Dendritic cell treated with granulocyte-macrophage colony-stimulating factor and Interleukin-4, amounts not matched to agents 40 ng/mL and 50 ng/mL, for 4 days (primary cell): ENCODE data around the gene TOX3.

Experiments used
- H3K27ac Mint-ChIP-seq: one replicate; pipeline ENCODE4 v1.8.0; 2022; ENCODE audit warnings: mild to moderate bottlenecking, mixed read lengths
- H3K27me3 Mint-ChIP-seq: one replicate; pipeline ENCODE4 v1.8.0; 2022; ENCODE audit warnings: mild to moderate bottlenecking, mixed read lengths
- H3K36me3 Mint-ChIP-seq: one replicate; pipeline ENCODE4 v1.8.0; 2022; ENCODE audit warnings: low read depth, mixed read lengths
- H3K4me1 Mint-ChIP-seq: one replicate; pipeline ENCODE4 v1.8.0; 2022; ENCODE audit warnings: low read depth, mixed read lengths
- H3K4me3 Mint-ChIP-seq: one replicate; pipeline ENCODE4 v1.8.0; 2022; ENCODE audit warnings: mild to moderate bottlenecking, moderate library complexity, mixed read lengths
- H3K9me3 Mint-ChIP-seq: one replicate; pipeline ENCODE4 v1.8.0; 2022; ENCODE audit warnings: mixed read lengths
- intact Hi-C: fragments of 100-400 bp; cut with micrococcal nuclease; formaldehyde crosslinking; loops from one replicate; pipeline ENCODE4 v1.15.0; 2022

TOX3 gene

GRCh38 chr16:52572656-52573055 lies 25.7 kb upstream of the TOX3 start:
- Mint-ChIP-seq H3K9me3 (peaks cover 13% of the 10 kb centered on the region), H3K27ac (no peak overlapping the region), H3K36me3 (no peaks in the 10 kb centered on the region), H3K27me3 (no peaks in the 10 kb centered on the region), H3K4me3 (no peak overlapping the region), H3K4me1 (peaks cover 9% of the 10 kb centered on the region)
- intact Hi-C loops, result no loop called here

GRCh38 chr16:52570495-52571091 lies 23.6 kb upstream of the TOX3 start:
- H3K36me3 Mint-ChIP-seq, result no peaks in the 10 kb centered on the region
- no peaks in the 10 kb centered on the region for H3K27me3 Mint-ChIP-seq

GRCh38 chr16:52569701-52570100 lies 22.8 kb upstream of the TOX3 start:
- H3K4me1 Mint-ChIP-seq, result peaks cover 9% of the 10 kb centered on the region
- peaks cover 13% of the 10 kb centered on the region for H3K9me3 Mint-ChIP-seq
- H3K4me3 Mint-ChIP-seq, result no peak overlapping the region
- intact Hi-C loops, result no loop called here
- H3K27ac Mint-ChIP-seq, result no peak overlapping the region
- no peaks in the 10 kb centered on the region for H3K27me3 Mint-ChIP-seq
- no peaks in the 10 kb centered on the region for H3K36me3 Mint-ChIP-seq

More at GRCh38 chr16:52570495-52571091, 23.6 kb upstream of the TOX3 start:
- intact Hi-C loops, result no loop called here
- Mint-ChIP-seq H3K27ac (no peak overlapping the region), H3K9me3 (peaks cover 13% of the 10 kb centered on the region), H3K4me3 (no peak overlapping the region), H3K4me1 (peaks cover 9% of the 10 kb centered on the region)

- H3K9me3 Mint-ChIP-seq, result peaks cover 13% of the 10 kb centered on the region
- intact Hi-C loops, result no loop called here
- H3K4me1 Mint-ChIP-seq, result peaks cover 9% of the 10 kb centered on the region
- no peaks in the 10 kb centered on the region for H3K36me3 Mint-ChIP-seq
- H3K27me3 Mint-ChIP-seq, result no peaks in the 10 kb centered on the region
- H3K4me3 Mint-ChIP-seq, result no peak overlapping the region
- no peak overlapping the region for H3K27ac Mint-ChIP-seq
Measured at GRCh38 chr16:52568983-52569690, 22.2 kb upstream of the TOX3 start.

- H3K4me3 Mint-ChIP-seq, result no peak overlapping the region
- intact Hi-C loops, result no loop called here
- no peak overlapping the region for H3K27ac Mint-ChIP-seq
- no peaks in the 10 kb centered on the region for H3K36me3 Mint-ChIP-seq
- peaks cover 9% of the 10 kb centered on the region for H3K4me1 Mint-ChIP-seq
- H3K9me3 Mint-ChIP-seq, result peaks cover 13% of the 10 kb centered on the region
- no peaks in the 10 kb centered on the region for H3K27me3 Mint-ChIP-seq
Measured at GRCh38 chr16:52568495-52568894, 21.6 kb upstream of the TOX3 start.

- no peaks in the 10 kb centered on the region for H3K4me1 Mint-ChIP-seq
- no peaks in the 10 kb centered on the region for H3K36me3 Mint-ChIP-seq
- no peak overlapping the region for H3K27ac Mint-ChIP-seq
- no peaks in the 10 kb centered on the region for H3K27me3 Mint-ChIP-seq
- intact Hi-C loops, result no loop called here
- H3K4me3 Mint-ChIP-seq, result no peak overlapping the region
- H3K9me3 Mint-ChIP-seq, result peaks cover 13% of the 10 kb centered on the region
Measured at GRCh38 chr16:52567193-52567592, 20.2 kb upstream of the TOX3 start.

GRCh38 chr16:52563767-52564611 lies 17.0 kb upstream of the TOX3 start:
- Mint-ChIP-seq H3K9me3 (no peaks in the 10 kb centered on the region), H3K36me3 (no peaks in the 10 kb centered on the region), H3K27ac (no peak overlapping the region), H3K4me1 (no peaks in the 10 kb centered on the region), H3K27me3 (no peaks in the 10 kb centered on the region), H3K4me3 (no peak overlapping the region)
- intact Hi-C loops, result no loop called here

- no peaks in the 10 kb centered on the region for H3K27me3 Mint-ChIP-seq
- no peak overlapping the region for H3K4me3 Mint-ChIP-seq
- no peaks in the 10 kb centered on the region for H3K4me1 Mint-ChIP-seq
- no peaks in the 10 kb centered on the region for H3K36me3 Mint-ChIP-seq
- intact Hi-C loops, result no loop called here
- H3K27ac Mint-ChIP-seq, result no peak overlapping the region
- H3K9me3 Mint-ChIP-seq, result no peaks in the 10 kb centered on the region
Measured at GRCh38 chr16:52562770-52563169, 15.8 kb upstream of the TOX3 start.

- H3K27ac Mint-ChIP-seq, result no peak overlapping the region
- H3K27me3 Mint-ChIP-seq, result no peaks in the 10 kb centered on the region
- H3K4me3 Mint-ChIP-seq, result no peak overlapping the region
- intact Hi-C loops, result no loop called here
- H3K36me3 Mint-ChIP-seq, result no peaks in the 10 kb centered on the region
- H3K4me1 Mint-ChIP-seq, result no peaks in the 10 kb centered on the region
- H3K9me3 Mint-ChIP-seq, result no peaks in the 10 kb centered on the region
Measured at GRCh38 chr16:52561910-52562741, 15.2 kb upstream of the TOX3 start.

GRCh38 chr16:52558448-52558847 lies 11.5 kb upstream of the TOX3 start:
- H3K4me1 Mint-ChIP-seq, result no peaks in the 10 kb centered on the region
- H3K36me3 Mint-ChIP-seq, result no peaks in the 10 kb centered on the region
- H3K27ac Mint-ChIP-seq, result no peak overlapping the region
- H3K9me3 Mint-ChIP-seq, result peaks cover 6% of the 10 kb centered on the region
- H3K27me3 Mint-ChIP-seq, result no peaks in the 10 kb centered on the region
- no peak overlapping the region for H3K4me3 Mint-ChIP-seq
- intact Hi-C loops, result no loop called here

GRCh38 chr16:52557236-52557635 lies 10.3 kb upstream of the TOX3 start:
- no peaks in the 10 kb centered on the region for H3K4me1 Mint-ChIP-seq
- no peak overlapping the region for H3K4me3 Mint-ChIP-seq
- H3K36me3 Mint-ChIP-seq, result no peaks in the 10 kb centered on the region
- peaks cover 8% of the 10 kb centered on the region for H3K9me3 Mint-ChIP-seq
- intact Hi-C loops, result no loop called here
- no peak overlapping the region for H3K27ac Mint-ChIP-seq
- peaks cover under 1% of the 10 kb centered on the region for H3K27me3 Mint-ChIP-seq

GRCh38 chr16:52556083-52556482 lies 9.1 kb upstream of the TOX3 start:
- Mint-ChIP-seq H3K27ac (no peak overlapping the region), H3K9me3 (peaks cover 8% of the 10 kb centered on the region), H3K36me3 (no peaks in the 10 kb centered on the region), H3K27me3 (peaks cover 3% of the 10 kb centered on the region), H3K4me3 (no peak overlapping the region), H3K4me1 (no peaks in the 10 kb centered on the region)
- intact Hi-C loops, result no loop called here

GRCh38 chr16:52555572-52555971 lies 8.6 kb upstream of the TOX3 start:
- Mint-ChIP-seq H3K36me3 (no peaks in the 10 kb centered on the region), H3K4me3 (no peak overlapping the region), H3K9me3 (peaks cover 8% of the 10 kb centered on the region), H3K27ac (no peak overlapping the region), H3K27me3 (peaks cover 4% of the 10 kb centered on the region), H3K4me1 (no peaks in the 10 kb centered on the region)
- intact Hi-C loops, result no loop called here
